Kidney tubule cell (primary cell): ENCODE results near the gene PTBP3.
"Not testable (repeated sequence)": the region's sequence is repeated elsewhere in the genome, so short reads cannot be mapped to it uniquely, and the experiment has no call there.

ENCODE experiments used
- DNase-seq: peaks from one replicate; pipeline ENCODE4 v3.0.0-alpha.2; 2018; ENCODE audit warnings: low spot score

The PTBP3 gene

DNA sequence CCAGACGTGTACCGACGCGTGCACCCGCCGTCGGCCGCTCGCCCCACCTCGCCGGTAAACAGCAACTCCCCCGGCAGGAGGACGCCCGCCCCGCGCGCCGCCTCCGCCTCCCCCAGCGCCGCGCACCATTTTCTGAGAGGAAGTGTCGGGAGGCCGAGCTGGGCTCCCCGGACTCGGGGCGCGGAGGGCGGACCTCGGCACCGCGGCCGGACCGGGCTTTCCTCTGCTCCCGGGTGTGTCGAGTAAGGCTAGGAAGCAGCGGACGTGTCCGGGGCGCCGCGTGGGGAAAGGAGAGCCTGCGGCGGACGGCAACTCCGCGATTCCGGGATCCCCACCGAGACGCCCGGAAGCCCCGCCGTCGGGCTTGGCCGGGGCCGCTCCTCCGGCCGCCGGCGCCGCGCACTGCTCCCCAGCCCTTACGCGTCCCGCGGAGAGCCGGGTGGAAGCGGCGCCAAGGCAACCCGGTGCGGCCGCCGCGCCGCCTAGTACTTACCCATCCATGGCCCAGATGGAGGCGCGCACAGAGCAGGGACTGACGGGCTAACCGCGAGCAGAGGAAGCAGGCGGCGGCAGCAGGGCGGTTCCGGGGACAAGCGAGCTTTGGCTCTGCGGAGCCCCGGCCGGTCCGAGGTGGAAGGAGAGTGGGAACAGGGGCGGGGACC is at the start of gene PTBP3:
Gene PTBP3, minus strand, starts transcription at position 643 of the 662 bp plus-strand sequence. CDS start 35,754 bp downstream, outside the sequence.
- peak; percentile 84 for DNase-seq

DNA sequence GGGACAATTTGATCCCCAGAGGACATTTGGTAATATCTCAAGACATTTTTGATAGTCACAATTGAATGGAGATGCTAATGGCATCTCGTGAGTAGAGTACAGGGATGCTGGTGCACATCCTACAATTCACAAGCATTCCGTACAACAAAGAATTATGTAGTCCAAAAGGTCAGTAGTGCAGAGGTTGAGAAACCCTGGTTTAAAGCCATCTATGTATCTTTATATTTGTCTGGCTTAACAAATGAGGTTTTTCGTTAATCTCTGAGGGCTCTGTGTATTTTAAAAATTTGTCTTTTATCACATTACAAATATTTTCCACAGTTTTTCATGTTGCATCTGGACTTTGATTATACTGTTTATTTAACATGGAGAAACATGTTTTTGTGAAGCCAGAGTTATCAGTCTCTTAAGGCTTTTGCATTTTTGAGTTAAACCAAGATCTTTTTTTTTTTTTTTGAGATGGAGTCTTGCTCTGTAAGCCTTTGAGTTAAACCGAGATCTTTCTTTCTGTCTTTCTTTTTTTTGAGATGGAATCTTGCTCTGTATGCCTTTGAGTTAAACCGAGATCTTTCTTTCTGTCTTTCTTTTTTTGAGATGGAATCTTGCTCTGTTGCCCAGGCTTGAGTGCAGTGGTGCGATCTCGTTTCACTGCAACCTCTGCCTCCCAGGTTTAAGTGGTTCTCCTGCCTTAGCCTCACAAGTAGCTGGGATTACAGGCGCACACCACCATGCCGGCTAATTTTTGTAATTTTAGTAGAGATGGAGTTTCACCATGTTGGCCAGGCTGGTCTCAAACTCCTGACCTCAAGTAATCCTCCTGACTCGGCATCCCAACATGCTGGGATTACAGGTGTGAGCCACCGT is 49.3 kb upstream of the PTBP3 start:
- DNase-seq = no peak

DNA sequence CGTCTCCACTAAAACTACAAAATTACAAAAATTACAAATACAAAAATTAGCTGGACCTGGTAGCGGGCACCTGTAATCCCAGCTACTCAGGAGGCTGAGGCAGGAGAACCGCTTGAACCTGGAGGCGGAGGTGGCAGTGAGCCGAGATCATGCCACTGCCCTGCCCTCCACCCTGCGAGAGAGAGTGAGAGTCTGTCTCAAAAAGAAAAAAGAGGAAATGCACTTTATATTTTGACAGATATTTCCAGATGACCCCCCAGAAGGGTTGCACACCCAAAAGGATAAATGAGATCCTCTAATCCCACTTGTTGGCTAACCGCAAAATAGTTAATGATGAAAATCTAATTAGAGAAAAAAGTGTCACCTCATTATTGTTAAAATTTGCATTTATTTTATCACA is 48.6 kb upstream of the PTBP3 start:
- DNase-seq = no peak

DNA sequence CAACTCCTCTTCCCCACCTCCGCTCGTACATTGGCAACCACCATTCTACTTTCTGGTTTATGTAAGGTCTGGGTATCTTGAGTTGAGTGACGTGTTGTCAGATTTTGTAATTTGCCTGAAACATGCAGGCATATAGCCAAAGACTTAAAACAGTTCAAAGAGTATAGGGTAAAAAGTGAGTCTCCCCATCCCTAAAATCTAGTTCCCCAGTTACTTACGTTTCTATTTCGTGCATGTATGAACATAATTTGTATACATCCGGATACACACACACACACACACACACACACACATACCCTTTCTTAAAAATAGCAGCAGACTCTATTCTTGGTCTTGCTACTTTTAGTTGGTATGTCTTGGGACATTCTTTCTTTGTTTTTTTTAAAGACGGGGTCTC is 47.4 kb upstream of the PTBP3 start:
- DNase-seq = peak; percentile 36

GRCh38 chr9:112380102-112380824 is 46.8 kb upstream of the PTBP3 start, which contains the start of gene HSDL2:
Gene HSDL2, plus strand, starts transcription at chr9:112380108. Its CDS starts 56 bp downstream, at chr9:112380164.
- peak; percentile 44 for DNase-seq

- peak; percentile 99 for DNase-seq
Measured at GRCh38 chr9:112379177-112380101, 46.0 kb upstream of the PTBP3 start.

DNA sequence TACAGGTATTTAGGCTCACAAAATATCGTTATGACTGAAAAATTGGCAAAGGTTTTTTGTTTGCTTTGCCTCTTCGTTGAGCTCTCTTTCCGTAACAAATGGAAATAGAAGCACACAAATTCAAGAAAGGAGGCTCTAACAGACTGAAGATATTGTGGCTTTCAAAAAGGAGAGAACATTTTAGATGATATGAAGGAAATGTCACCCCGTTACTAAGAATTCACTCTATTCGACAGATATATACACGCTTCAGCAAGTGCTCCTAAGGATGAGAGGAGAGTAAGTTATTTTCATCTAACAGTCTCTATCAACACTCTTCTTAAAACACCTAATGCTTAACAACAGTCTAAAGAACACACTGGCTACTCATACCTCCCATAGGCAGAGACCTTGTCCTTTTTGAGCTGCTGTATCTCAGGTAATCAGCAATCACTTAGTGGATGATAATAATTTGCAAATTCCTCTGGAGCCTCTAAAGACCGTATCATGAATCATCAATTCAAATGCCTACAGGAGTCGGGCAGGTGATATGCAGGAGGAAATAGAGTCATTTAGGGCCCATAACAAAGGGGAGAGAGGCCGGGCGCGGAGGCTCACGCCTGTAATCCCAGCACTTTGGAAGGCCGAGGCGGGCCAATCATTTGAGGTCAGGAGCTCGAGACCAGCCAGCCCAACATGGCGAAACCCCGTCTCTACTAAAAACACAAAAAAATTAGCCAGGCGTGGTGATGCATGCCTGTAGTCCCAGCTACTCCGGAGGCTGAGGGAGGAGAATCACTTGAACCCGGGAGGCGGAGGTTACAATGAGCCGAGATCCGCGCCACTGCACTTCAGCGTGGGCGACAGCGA is 45.1 kb upstream of the PTBP3 start:
- DNase-seq = peak; percentile 68

GRCh38 chr9:112377684-112378327 is 44.4 kb upstream of the PTBP3 start:
- no peak for DNase-seq

DNA sequence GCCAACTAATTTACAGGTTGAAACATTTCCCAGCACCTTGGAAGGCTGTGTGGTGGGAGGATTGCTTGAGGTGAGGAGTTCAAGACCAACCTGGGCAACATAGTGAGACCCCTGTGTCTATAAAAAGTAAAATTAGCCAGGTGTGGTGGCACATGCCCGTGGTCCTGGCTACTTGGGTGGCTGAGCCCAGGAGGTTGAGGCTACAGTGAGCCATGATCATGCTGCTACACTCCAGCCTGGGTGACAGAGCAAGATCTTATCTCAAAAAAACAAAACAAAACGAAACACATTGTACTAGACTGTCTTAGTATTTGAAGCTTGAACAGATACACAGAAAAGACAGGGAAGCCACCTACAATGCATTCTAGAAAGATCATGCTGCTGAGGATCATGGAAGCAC is 43.7 kb upstream of the PTBP3 start:
- no peak for DNase-seq

DNA sequence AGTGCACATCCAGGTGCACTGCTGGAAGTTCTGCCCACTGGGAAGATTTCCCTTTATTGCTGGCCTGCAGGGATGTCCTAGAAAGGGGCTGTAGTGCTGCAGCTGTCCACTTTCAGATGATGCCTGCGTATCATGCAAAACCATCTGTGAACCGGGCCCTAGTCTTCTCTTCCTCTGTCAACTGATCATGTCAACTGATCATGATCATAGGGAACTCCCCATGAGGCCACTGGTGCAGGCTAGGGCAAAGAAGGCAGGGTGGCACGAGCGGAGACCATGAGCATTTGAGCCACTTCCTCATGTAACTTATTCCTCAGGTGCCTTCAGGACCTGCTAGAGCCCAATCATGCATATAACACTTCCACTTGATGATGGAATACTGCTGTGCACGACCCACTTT is 41.9 kb upstream of the PTBP3 start:
- DNase-seq = no peak

- DNase-seq = not testable (repeated sequence)
Measured at GRCh38 chr9:112374232-112374631, 40.8 kb upstream of the PTBP3 start.

- DNase-seq = not testable (repeated sequence)
Measured at GRCh38 chr9:112373666-112374065, 40.2 kb upstream of the PTBP3 start.

DNA sequence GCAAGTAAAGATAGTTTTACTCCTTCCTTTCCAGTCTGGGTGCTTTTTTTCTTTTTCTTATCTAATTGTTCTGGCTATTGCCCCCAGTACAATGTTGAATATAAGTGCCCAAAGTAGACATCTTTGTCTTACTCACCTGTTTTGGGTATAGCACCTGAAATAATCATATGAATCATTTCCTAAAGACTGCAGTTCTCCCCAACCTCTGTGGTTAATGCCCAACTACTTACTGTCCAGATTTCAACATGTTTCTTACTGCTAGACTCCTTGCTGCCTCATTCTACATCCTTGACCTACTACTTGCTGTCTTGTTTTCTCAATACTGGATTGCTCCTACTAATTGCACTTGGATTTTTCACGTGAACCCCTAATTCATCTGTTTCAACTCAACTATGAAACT is 37.6 kb upstream of the PTBP3 start:
- peak; percentile 72 for DNase-seq

- no peak for DNase-seq
Measured at GRCh38 chr9:112369817-112370216, 36.4 kb upstream of the PTBP3 start.

- DNase-seq = no peak
Measured at GRCh38 chr9:112367465-112367864, 34.0 kb upstream of the PTBP3 start.

- DNase-seq = no peak
Measured at GRCh38 chr9:112366591-112366990, 33.2 kb upstream of the PTBP3 start.

GRCh38 chr9:112365257-112365656 is 31.8 kb upstream of the PTBP3 start:
- not testable (repeated sequence) for DNase-seq

DNA sequence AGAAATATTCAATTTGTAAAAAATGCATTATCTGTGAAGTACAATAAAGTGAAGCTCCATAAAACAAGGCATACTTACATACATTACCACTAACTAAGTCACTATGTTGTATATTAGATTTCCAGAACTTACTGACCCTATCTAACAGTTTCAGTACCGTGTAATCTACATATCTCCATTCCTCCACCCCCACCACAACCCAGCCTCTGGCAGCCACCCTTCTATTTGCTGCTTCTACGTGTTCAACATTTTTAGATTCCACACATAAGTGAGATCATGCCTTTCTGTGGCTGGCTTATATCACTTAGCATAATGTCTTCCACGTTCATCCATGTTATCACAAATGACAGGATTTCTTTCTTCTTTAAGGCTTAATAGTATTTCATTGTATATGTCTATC is 31.3 kb upstream of the PTBP3 start:
- no peak for DNase-seq

DNA sequence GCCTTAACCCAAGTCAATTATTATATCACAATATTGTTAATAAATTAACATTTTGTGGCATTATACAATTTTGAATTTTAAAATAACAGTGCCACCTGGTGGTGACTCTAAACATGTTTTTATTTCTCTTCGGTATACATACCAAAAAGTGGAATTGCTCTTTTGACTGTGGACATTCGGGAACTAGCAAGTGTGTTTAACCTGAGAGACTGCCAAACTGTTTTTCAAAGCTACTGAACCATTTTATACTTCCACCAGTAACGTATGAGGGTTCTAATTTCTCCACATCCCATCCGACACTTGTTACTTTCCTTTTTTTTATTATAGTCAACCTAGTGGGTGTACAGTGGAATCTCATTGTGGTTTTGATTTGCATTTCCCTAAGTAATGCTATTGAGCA is 28.2 kb upstream of the PTBP3 start:
- peak; percentile 63 for DNase-seq
